ENCODE data around the gene KBTBD8. TPM values are rescaled to one million over a fixed set of nuclear protein-coding genes. Genes with fewer than 3 reads are reported as not detected.

KBTBD8 gene
- total RNA-seq, 1 experiment from 2014 or later: 1.7 TPM

DNA sequence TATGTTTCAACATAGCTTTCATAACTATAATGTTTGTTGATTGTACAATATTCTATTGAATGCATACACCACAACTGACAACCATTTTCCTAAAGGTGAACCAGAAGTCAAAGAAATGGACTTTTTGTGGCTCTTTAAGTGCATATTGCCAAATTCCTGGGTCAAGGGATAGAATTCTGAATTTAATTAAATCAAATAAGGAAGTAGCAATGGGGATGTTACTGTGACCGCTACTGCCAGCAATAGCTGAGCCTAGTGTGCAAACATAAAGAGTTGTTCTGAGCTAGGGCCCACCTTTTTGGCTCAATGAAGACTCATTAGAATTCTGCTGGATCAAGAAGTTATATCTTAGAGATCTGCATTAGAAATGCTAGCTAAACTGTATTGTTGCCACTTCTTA, 17.3 kb upstream of the KBTBD8 start:
- BruUV-seq (replicated peaks): no TSS peak
- H3K4me1 Mint-ChIP-seq (ENCODE audit: insufficient read depth, unreplicated experiment): no peaks in the 10 kb centered on the region
- no peak overlapping the region for H3K4me3 Mint-ChIP-seq (ENCODE audit: unreplicated experiment)
- DNase-seq (ENCODE audit: unreplicated experiment): no peak
- no peaks in the 10 kb centered on the region for H3K36me3 Mint-ChIP-seq (ENCODE audit: insufficient read depth, unreplicated experiment)
- H3K9me3 Mint-ChIP-seq (ENCODE audit: unreplicated experiment): no peaks in the 10 kb centered on the region
- peaks cover 12% of the 10 kb centered on the region for H3K27me3 Mint-ChIP-seq (ENCODE audit: insufficient read depth, unreplicated experiment)
- intact Hi-C loops (cut with micrococcal nuclease): no loop called here
- POLR2A ChIA-PET: no interaction called here
- CTCF ChIA-PET: interaction anchor here (0.7 to 1.2 kb wide), 4 partner anchors 9 to 56 kb away, joined by 3 to 5 read pairs (median 4); no protein-coding TSS in a partner anchor
- no peak for TF ChIP-seq CTCF (IDR thresholded peaks at IDR 0.05; ENCODE audit: unreplicated experiment)
- H3K27ac Mint-ChIP-seq (ENCODE audit: low read depth, unreplicated experiment): no peak overlapping the region

DNA sequence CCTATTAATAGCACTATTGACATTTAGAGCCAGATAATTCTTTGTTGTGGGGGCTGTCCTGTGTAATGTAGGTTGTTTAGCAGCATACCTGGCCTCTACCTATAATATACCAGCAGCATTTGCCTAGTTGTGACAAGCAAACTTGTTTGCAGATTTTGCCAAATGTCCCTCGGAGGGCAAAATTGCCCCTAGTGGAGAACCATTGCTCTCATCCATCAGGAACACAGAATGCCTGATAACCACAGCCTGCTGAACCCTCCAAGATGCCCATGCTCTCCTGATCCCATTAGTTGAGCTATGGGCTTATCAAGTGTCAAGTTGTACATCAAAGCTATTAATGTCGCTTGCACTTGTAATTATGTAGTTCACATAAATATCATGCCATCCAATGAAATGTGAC, 15.0 kb upstream of the KBTBD8 start:
- BruUV-seq (replicated peaks): no TSS peak
- CTCF ChIA-PET: interaction anchor here (0.7 to 2.2 kb wide), 5 partner anchors 9 to 1294 kb away, joined by 3 to 10 read pairs (median 5); no protein-coding TSS in a partner anchor

DNA sequence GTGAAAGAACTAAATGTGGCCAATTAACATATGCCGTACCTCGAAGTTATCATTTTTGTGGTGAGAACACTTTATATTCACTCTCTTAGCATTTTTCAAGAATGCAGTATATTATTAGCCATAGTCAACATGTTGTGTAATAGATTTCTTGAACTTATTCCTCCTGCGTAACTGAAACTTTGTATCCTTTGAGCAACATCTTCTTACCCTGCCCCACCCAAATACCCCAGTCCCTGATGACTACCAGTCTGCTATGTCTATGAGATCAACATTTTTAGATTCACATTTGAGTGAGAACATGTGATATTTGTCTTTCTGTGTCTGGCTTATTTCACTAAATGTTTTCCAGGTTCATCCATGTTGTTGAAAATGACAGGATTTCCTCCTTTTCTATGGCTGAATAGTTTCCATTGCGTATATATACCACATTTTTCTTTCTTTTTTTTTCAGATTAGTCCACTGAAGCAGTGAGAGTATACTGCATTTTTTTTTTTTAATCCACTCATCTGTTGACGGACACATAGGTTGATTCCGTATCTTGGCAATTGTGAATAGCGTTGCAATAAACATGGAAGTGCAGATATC, 12.7 kb upstream of the KBTBD8 start:
- Mint-ChIP-seq H3K4me1 (ENCODE audit: insufficient read depth, unreplicated experiment) (no peaks in the 10 kb centered on the region), H3K36me3 (ENCODE audit: insufficient read depth, unreplicated experiment) (no peaks in the 10 kb centered on the region)

More for the DNA sequence above, 15.0 kb upstream of the KBTBD8 start:
- Mint-ChIP-seq H3K4me1 (ENCODE audit: insufficient read depth, unreplicated experiment) (no peaks in the 10 kb centered on the region), H3K4me3 (ENCODE audit: unreplicated experiment) (no peak overlapping the region), H3K9me3 (ENCODE audit: unreplicated experiment) (no peaks in the 10 kb centered on the region), H3K27ac (ENCODE audit: low read depth, unreplicated experiment) (no peak overlapping the region), H3K36me3 (ENCODE audit: insufficient read depth, unreplicated experiment) (no peaks in the 10 kb centered on the region), H3K27me3 (ENCODE audit: insufficient read depth, unreplicated experiment) (peaks cover 12% of the 10 kb centered on the region)
- no peak for TF ChIP-seq CTCF (IDR thresholded peaks at IDR 0.05; ENCODE audit: unreplicated experiment)
- POLR2A ChIA-PET: interaction anchor here (1.0 kb wide), 1 partner anchor 16 kb away, joined by 3 read pairs; no protein-coding TSS in a partner anchor
- intact Hi-C loops (cut with micrococcal nuclease): no loop called here
- DNase-seq (ENCODE audit: unreplicated experiment): no peak

DNA sequence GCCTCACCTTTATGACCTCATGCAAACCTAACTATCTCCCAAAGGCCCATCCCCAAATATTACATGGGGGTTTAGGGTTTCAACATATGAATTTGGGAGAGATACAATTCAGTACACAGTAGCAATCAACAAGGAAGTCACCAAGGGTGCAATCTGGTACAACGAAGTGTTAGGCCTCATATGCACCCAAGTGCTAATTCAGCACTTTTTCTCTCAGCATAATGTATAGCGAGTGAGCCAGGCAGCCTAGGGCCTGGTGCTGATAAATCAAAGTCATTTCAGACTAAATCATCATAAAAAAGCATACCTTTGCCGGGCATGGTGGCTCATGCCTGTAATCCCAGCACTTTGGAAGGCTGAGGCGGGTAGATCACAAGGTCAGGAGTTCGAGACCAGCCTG, 11.7 kb upstream of the KBTBD8 start:
- no peak for DNase-seq (ENCODE audit: unreplicated experiment)
- Mint-ChIP-seq H3K4me1 (ENCODE audit: insufficient read depth, unreplicated experiment) (no peaks in the 10 kb centered on the region), H3K27ac (ENCODE audit: low read depth, unreplicated experiment) (no peak overlapping the region), H3K9me3 (ENCODE audit: unreplicated experiment) (no peaks in the 10 kb centered on the region), H3K4me3 (ENCODE audit: unreplicated experiment) (no peak overlapping the region), H3K36me3 (ENCODE audit: insufficient read depth, unreplicated experiment) (no peaks in the 10 kb centered on the region), H3K27me3 (ENCODE audit: insufficient read depth, unreplicated experiment) (peaks cover 9% of the 10 kb centered on the region)
- ChIA-PET POLR2A (no interaction called here), CTCF (interaction anchor here (0.7 kb wide), 2 partner anchors 239 to 363 kb away, joined by 3 read pairs; no protein-coding TSS in a partner anchor)
- intact Hi-C loops (cut with micrococcal nuclease): no loop called here
- BruUV-seq (replicated peaks): no TSS peak
- no peak for TF ChIP-seq CTCF (IDR thresholded peaks at IDR 0.05; ENCODE audit: unreplicated experiment)

More for the DNA sequence above, 12.7 kb upstream of the KBTBD8 start:
- ChIA-PET POLR2A (no interaction called here), CTCF (interaction anchor here (0.7 to 1.2 kb wide), 3 partner anchors 15 to 364 kb away, joined by 3 read pairs; no protein-coding TSS in a partner anchor)
- Mint-ChIP-seq H3K27ac (ENCODE audit: low read depth, unreplicated experiment) (no peak overlapping the region), H3K4me3 (ENCODE audit: unreplicated experiment) (no peak overlapping the region), H3K9me3 (ENCODE audit: unreplicated experiment) (no peaks in the 10 kb centered on the region), H3K27me3 (ENCODE audit: insufficient read depth, unreplicated experiment) (peaks cover 12% of the 10 kb centered on the region)
- intact Hi-C loops (cut with micrococcal nuclease): no loop called here
- BruUV-seq (replicated peaks): no TSS peak
- no peak for TF ChIP-seq CTCF (IDR thresholded peaks at IDR 0.05; ENCODE audit: unreplicated experiment)
- DNase-seq (ENCODE audit: unreplicated experiment): no peak

All from MCF 10A (cell line).